GM18517 (cell line): ENCODE results near the gene GPC6.
"Not testable (repeated sequence)": the region's sequence is repeated elsewhere in the genome, so short reads cannot be mapped to it uniquely, and the experiment has no call there.

Experiments
- ATAC-seq: cut with Tn5 transposase; IDR thresholded peaks from one replicate; pipeline ENCODE4 v1.9.1; 2021; ENCODE audit warnings: mild to moderate bottlenecking, moderate library complexity; ENCODE audit not compliant: unreplicated experiment

The GPC6 gene

GRCh38 chr13:94259984-94260383 is 1033.4 kb downstream of the GPC6 start:
- ATAC-seq, result no peak

- no peak for ATAC-seq
Observed at GRCh38 chr13:94261163-94261562, 1034.6 kb downstream of the GPC6 start.

- no peak for ATAC-seq
Observed at GRCh38 chr13:94263038-94263437, 1036.4 kb downstream of the GPC6 start.

GRCh38 chr13:94267581-94268366 is 1041.2 kb downstream of the GPC6 start:
- no peak for ATAC-seq

- ATAC-seq, result no peak
Observed at GRCh38 chr13:94268661-94269060, 1042.1 kb downstream of the GPC6 start.

- no peak for ATAC-seq
Observed at GRCh38 chr13:94269557-94269956, 1043.0 kb downstream of the GPC6 start.

- no peak for ATAC-seq
Observed at GRCh38 chr13:94270556-94270955, 1043.9 kb downstream of the GPC6 start.

GRCh38 chr13:94272038-94272437 is 1045.4 kb downstream of the GPC6 start:
- ATAC-seq, result no peak

GRCh38 chr13:94280349-94280748 is 1053.7 kb downstream of the GPC6 start:
- no peak for ATAC-seq

- ATAC-seq, result no peak
Observed at GRCh38 chr13:94280845-94281244, 1054.2 kb downstream of the GPC6 start.

- no peak for ATAC-seq
Observed at GRCh38 chr13:94286581-94286980, 1060.0 kb downstream of the GPC6 start.

GRCh38 chr13:94291631-94292322 is 1065.2 kb downstream of the GPC6 start:
- no peak for ATAC-seq

- no peak for ATAC-seq
Observed at GRCh38 chr13:94292323-94292640, 1065.7 kb downstream of the GPC6 start.

- no peak for ATAC-seq
Observed at GRCh38 chr13:94296471-94296870, 1069.9 kb downstream of the GPC6 start.

- no peak for ATAC-seq
Observed at GRCh38 chr13:94298346-94298745, 1071.7 kb downstream of the GPC6 start.

GRCh38 chr13:94300401-94300800 is 1073.8 kb downstream of the GPC6 start:
- ATAC-seq, result no peak

GRCh38 chr13:94301487-94301886 is 1074.9 kb downstream of the GPC6 start:
- ATAC-seq, result no peak

GRCh38 chr13:94302847-94303565 is 1076.4 kb downstream of the GPC6 start:
- not testable (repeated sequence) for ATAC-seq

- ATAC-seq, result no peak
Observed at GRCh38 chr13:94303644-94304174, 1077.1 kb downstream of the GPC6 start.

- no peak for ATAC-seq
Observed at GRCh38 chr13:94305033-94305432, 1078.4 kb downstream of the GPC6 start.

GRCh38 chr13:94305463-94305862 is 1078.9 kb downstream of the GPC6 start:
- no peak for ATAC-seq

- ATAC-seq, result no peak
Observed at GRCh38 chr13:94305934-94306333, 1079.3 kb downstream of the GPC6 start.
